Fibroblast of pulmonary artery (primary cell): ENCODE results near the gene KRTAP3-2.

Experiments used
- DNase-seq: peaks from one replicate; pipeline ENCODE4 v3.0.0-alpha.2; 2010; ENCODE audit warnings: low read depth
- H3K4me3 ChIP-seq: replicated peaks from 2 replicates; pipeline ENCODE4 v1.5.1; 2011; ENCODE audit warnings: low read depth, mild to moderate bottlenecking, control low read depth, low read length, moderate library complexity
- CTCF ChIP-seq: IDR thresholded peaks from 2 replicates; pipeline ENCODE4 v1.5.1; 2011; ENCODE audit warnings: mild to moderate bottlenecking, control low read depth, low read length, inconsistent platforms; ENCODE audit errors: missing control alignments

Gene KRTAP3-2

GRCh38 chr17:40967582-40967981 is 32.1 kb downstream of the KRTAP3-2 start:
- H3K4me3 ChIP-seq, result no peak overlapping the region
- DNase-seq, result no peak
- TF ChIP-seq CTCF, result no peak

- TF ChIP-seq CTCF, result no peak
- DNase-seq, result no peak
- H3K4me3 ChIP-seq, result no peak within 1 kb of the TSS
These were observed 32.9 kb downstream of the KRTAP3-2 start, which contains the start of gene KRT39 for GRCh38 chr17:40966848-40967247. Gene KRT39 (minus strand): TSS chr17:40966948. CDS start chr17:40966856, 92 bp downstream.

- DNase-seq, result peak; percentile 20
- H3K4me3 ChIP-seq, result no peak overlapping the region
- TF ChIP-seq CTCF, result peak; percentile 80
These were observed 35.9 kb downstream of the KRTAP3-2 start for GRCh38 chr17:40963838-40964237.

- no peak for DNase-seq
These were observed 37.6 kb downstream of the KRTAP3-2 start for GRCh38 chr17:40962059-40962561.

GRCh38 chr17:40961591-40961990 is 38.1 kb downstream of the KRTAP3-2 start:
- no peak for TF ChIP-seq CTCF
- no peak for DNase-seq
- H3K4me3 ChIP-seq, result no peak overlapping the region

More at GRCh38 chr17:40962059-40962561, 37.6 kb downstream of the KRTAP3-2 start:
- no peak overlapping the region for H3K4me3 ChIP-seq
- no peak for TF ChIP-seq CTCF

GRCh38 chr17:40960144-40960543 is 39.6 kb downstream of the KRTAP3-2 start:
- DNase-seq, result peak; percentile 32
- peak overlapping the region; percentile 2 for H3K4me3 ChIP-seq
- no peak for TF ChIP-seq CTCF
